H9 (cell line): Measurements from ENCODE around the gene DENND1A. TPM values are rescaled to one million over a fixed set of nuclear protein-coding genes. Genes with fewer than 3 reads are reported as not detected.
A peak's percentile ranks its signal among the peaks of the same experiment; 100 is the strongest.

Experiments used
- DNase-seq: peaks from one replicate; pipeline ENCODE4 v3.0.0-alpha.2; 2017
- H2AFZ ChIP-seq: one replicate; pipeline ENCODE4 v1.6.1; 2013; ENCODE audit warnings: mild to moderate bottlenecking, low read length, control low read depth, moderate library complexity
- H2AK5ac ChIP-seq: 2 replicates; pipeline ENCODE4 v1.6.1; 2013; ENCODE audit warnings: low read length, control low read depth, mixed read lengths; ENCODE audit not compliant: insufficient read length
- H2BK120ac ChIP-seq: one replicate; pipeline ENCODE4 v1.6.1; 2013; ENCODE audit warnings: low read depth, mild to moderate bottlenecking, low read length, control low read depth, inconsistent platforms; ENCODE audit not compliant: poor library complexity, severe bottlenecking
- H2BK12ac ChIP-seq: 2 replicates; pipeline ENCODE4 v1.6.1; 2013; ENCODE audit warnings: low read length, control low read depth, mixed read lengths, low read depth; ENCODE audit not compliant: insufficient read length
- H2BK15ac ChIP-seq: 2 replicates; pipeline ENCODE4 v1.6.1; 2013; ENCODE audit warnings: low read depth, low read length, control low read depth
- H2BK20ac ChIP-seq: one replicate; pipeline ENCODE4 v1.6.1; 2013; ENCODE audit warnings: low read depth, mild to moderate bottlenecking, low read length, control low read depth, inconsistent platforms; ENCODE audit not compliant: poor library complexity, severe bottlenecking
- H2BK5ac ChIP-seq: 2 replicates; pipeline ENCODE4 v1.6.1; 2013; ENCODE audit warnings: low read length, control low read depth, mixed read lengths; ENCODE audit not compliant: insufficient read length
- H3K14ac ChIP-seq: 2 replicates; pipeline ENCODE4 v1.6.1; 2013; ENCODE audit warnings: low read length, control low read depth; ENCODE audit not compliant: insufficient read depth
- H3K18ac ChIP-seq: 2 replicates; pipeline ENCODE4 v1.6.1; 2013; ENCODE audit warnings: low read depth, mild to moderate bottlenecking, mixed read lengths, low read length, control low read depth; ENCODE audit not compliant: insufficient read length
- H3K23ac ChIP-seq: 2 replicates; pipeline ENCODE4 v1.6.1; 2013; ENCODE audit warnings: low read length, control low read depth, mixed read lengths, low read depth; ENCODE audit not compliant: insufficient read length
- H3K23me2 ChIP-seq: 2 replicates; pipeline ENCODE4 v1.6.1; 2013; ENCODE audit warnings: low read depth, mild to moderate bottlenecking, mixed read lengths, low read length, control low read depth; ENCODE audit not compliant: insufficient read length, poor library complexity, severe bottlenecking
- H3K27ac ChIP-seq: 2 replicates; pipeline ENCODE4 v1.5.1; 2013; ENCODE audit warnings: low read length, control low read depth, mixed read lengths, low read depth; ENCODE audit not compliant: insufficient read length
- H3K27me3 ChIP-seq: 2 replicates; pipeline ENCODE4 v1.6.1; 2013; ENCODE audit warnings: low read length, control low read depth, inconsistent platforms; ENCODE audit not compliant: insufficient read depth
- H3K4ac ChIP-seq: 2 replicates; pipeline ENCODE4 v1.6.1; 2013; ENCODE audit warnings: low read depth, mild to moderate bottlenecking, control low read depth, inconsistent platforms, low read length, moderate library complexity
- H3K4me1 ChIP-seq: 2 replicates; pipeline ENCODE4 v1.6.1; 2013; ENCODE audit warnings: low read length, control low read depth, inconsistent platforms; ENCODE audit not compliant: insufficient read depth
- H3K4me2 ChIP-seq: 2 replicates; pipeline ENCODE4 v1.6.1; 2013; ENCODE audit warnings: low read length, control low read depth, mixed read lengths; ENCODE audit not compliant: insufficient read length, insufficient read depth
- H3K56ac ChIP-seq: 2 replicates; pipeline ENCODE4 v1.6.1; 2013; ENCODE audit warnings: low read depth, mild to moderate bottlenecking, mixed read lengths, low read length, control low read depth; ENCODE audit not compliant: insufficient read length
- H3K79me1 ChIP-seq: 2 replicates; pipeline ENCODE4 v1.6.1; 2013; ENCODE audit warnings: low read depth, mild to moderate bottlenecking, moderate library complexity, low read length, control low read depth, inconsistent platforms; ENCODE audit not compliant: insufficient read depth, poor library complexity, severe bottlenecking
- H3K79me2 ChIP-seq: 2 replicates; pipeline ENCODE4 v1.6.1; 2013; ENCODE audit warnings: low read length, control low read depth, inconsistent platforms; ENCODE audit not compliant: insufficient read depth
- H3K9ac ChIP-seq: 2 replicates; pipeline ENCODE4 v1.6.1; 2013; ENCODE audit warnings: low read length, control low read depth, mixed read lengths; ENCODE audit not compliant: insufficient read length; ENCODE audit errors: extremely low read depth
- H3K9me3 ChIP-seq: one replicate; pipeline ENCODE4 v1.6.1; 2013; ENCODE audit warnings: low read depth, low read length, inconsistent platforms; ENCODE audit not compliant: control insufficient read depth
- H3T11ph ChIP-seq: one replicate; pipeline ENCODE4 v1.6.1; 2013; ENCODE audit warnings: mild to moderate bottlenecking, low read length, control low read depth, inconsistent platforms
- H4K20me1 ChIP-seq: one replicate; pipeline ENCODE4 v1.6.1; 2013; ENCODE audit not compliant: control insufficient read depth, insufficient read length, insufficient read depth
- H4K5ac ChIP-seq: 2 replicates; pipeline ENCODE4 v1.6.1; 2013; ENCODE audit warnings: low read depth, mild to moderate bottlenecking, mixed read lengths, low read length, control low read depth; ENCODE audit not compliant: insufficient read length
- H4K8ac ChIP-seq: replicated peaks from 2 replicates; pipeline ENCODE4 v1.6.1; 2013; ENCODE audit warnings: low read length, control low read depth, mixed read lengths, low read depth; ENCODE audit not compliant: insufficient read length
- H4K91ac ChIP-seq: 2 replicates; pipeline ENCODE4 v1.6.1; 2013; ENCODE audit warnings: low read depth, mild to moderate bottlenecking, moderate library complexity, mixed read lengths, low read length, control low read depth; ENCODE audit not compliant: insufficient read length
- H3K27ac Mint-ChIP-seq, 3 experiments: 2 replicates in 2 of 3; 3 replicates in 1 of 3; pipeline ENCODE4 v1.8.0; 2020 to 2021; ENCODE audit warnings: mixed read lengths in 3 of 3, mild to moderate bottlenecking in 1 of 3, moderate library complexity in 1 of 3
- H3K27me3 Mint-ChIP-seq: 2 replicates; pipeline ENCODE4 v1.8.0; 2021; ENCODE audit warnings: low read depth, mild to moderate bottlenecking, moderate library complexity, mixed read lengths
- H3K36me3 Mint-ChIP-seq, 3 experiments: 2 replicates in 2 of 3; 3 replicates in 1 of 3; pipeline ENCODE4 v1.8.0; 2020 to 2021; ENCODE audit warnings: low read depth in 3 of 3, mixed read lengths in 3 of 3; ENCODE audit not compliant: insufficient read depth in 1 of 3
- H3K4me1 Mint-ChIP-seq, 2 experiments: 2 replicates each; pipeline ENCODE4 v1.8.0; 2020; ENCODE audit warnings: mixed read lengths in 2 of 2
- H3K4me3 Mint-ChIP-seq, 2 experiments: 2 replicates in 1 of 2; 3 replicates in 1 of 2; pipeline ENCODE4 v1.8.0; 2020 to 2021; ENCODE audit warnings: mild to moderate bottlenecking in 2 of 2, mixed read lengths in 2 of 2, moderate library complexity in 1 of 2
- H3K9me3 Mint-ChIP-seq, 2 experiments: 2 replicates in 1 of 2; 3 replicates in 1 of 2; pipeline ENCODE4 v1.8.0; 2020; ENCODE audit warnings: mild to moderate bottlenecking in 2 of 2, mixed read lengths in 2 of 2, moderate library complexity in 1 of 2
- WGBS: extraction: QIAGEN DNeasy Blood & Tissue Kit; methylation state at CpG from one replicate; pipeline ENCODE4 v1.1.7; 2013; ENCODE audit warnings: missing lambda C conversion rate, low lambda C conversion rate, mixed read lengths; ENCODE audit not compliant: insufficient read length; ENCODE audit errors: extremely low coverage; 5-methylcytosine and 5-hydroxymethylcytosine counted together
- total RNA-seq: library from RNA; stranded (reverse); gene quantifications from 2 replicates; pipeline ENCODE4 v1.2.1, GENCODE V29; 2021
- TF ChIP-seq, protein P1 (sequence below): fragments of 200-600 bp; sonication (generic); conservative IDR thresholded peaks from 3 replicates; pipeline ENCODE4 v1.8.0; 2021; ENCODE audit warnings: antibody characterized with exemption, mild to moderate bottlenecking

The DENND1A gene
- total RNA-seq, 1 experiment from 2014 or later = 20.4 TPM

- peak overlapping the region in 1 of 3 experiments; percentile 52; a peak in 1 of 7 replicates for H3K27ac Mint-ChIP-seq
- H3K56ac ChIP-seq = no peak overlapping the region
- H4K91ac ChIP-seq = no peak overlapping the region
- H3K79me1 ChIP-seq = no peaks in the 10 kb centered on the region
- no peak overlapping the region for H2BK15ac ChIP-seq
- 0 out of 2 replicates have a peak, but pooled peaks cover 3% of the 10 kb centered on the region for H3K4me1 ChIP-seq
- H3K4me1 Mint-ChIP-seq = peaks cover 18% of the 10 kb centered on the region in 2 experiments
- no peak overlapping the region for H2BK12ac ChIP-seq
- no peak for DNase-seq
- no peaks in the 10 kb centered on the region; the same call in 1 of the 2 replicates for H3K27me3 Mint-ChIP-seq
- no peak overlapping the region for H2BK20ac ChIP-seq
- peak overlapping the region; percentile 68 for H2BK5ac ChIP-seq
- no peak overlapping the region for H3K4me2 ChIP-seq
- no peak overlapping the region for H3K9ac ChIP-seq
- no peaks in the 10 kb centered on the region for H3K9me3 ChIP-seq
- H3K23me2 ChIP-seq = no peaks in the 10 kb centered on the region
- H3K27me3 ChIP-seq = no peaks in the 10 kb centered on the region
- H3T11ph ChIP-seq = no peak overlapping the region
- H3K23ac ChIP-seq = no peak overlapping the region
- no peak overlapping the region for H3K4me3 Mint-ChIP-seq
- no peaks in the 10 kb centered on the region; a peak in 2 of 7 replicates for H3K36me3 Mint-ChIP-seq
- H3K4ac ChIP-seq = no peak overlapping the region
- WGBS = no CpG with 5 or more reads among the region's 12 CpGs
- no peak overlapping the region for H2AK5ac ChIP-seq
- no peak overlapping the region for H4K5ac ChIP-seq
- no peaks in the 10 kb centered on the region for H3K79me2 ChIP-seq
- no peak overlapping the region for H4K8ac ChIP-seq
- H2AFZ ChIP-seq = no peak overlapping the region
- H3K9me3 Mint-ChIP-seq = no peaks in the 10 kb centered on the region
- no peak overlapping the region for H2BK120ac ChIP-seq
- TF ChIP-seq, protein P1, sequence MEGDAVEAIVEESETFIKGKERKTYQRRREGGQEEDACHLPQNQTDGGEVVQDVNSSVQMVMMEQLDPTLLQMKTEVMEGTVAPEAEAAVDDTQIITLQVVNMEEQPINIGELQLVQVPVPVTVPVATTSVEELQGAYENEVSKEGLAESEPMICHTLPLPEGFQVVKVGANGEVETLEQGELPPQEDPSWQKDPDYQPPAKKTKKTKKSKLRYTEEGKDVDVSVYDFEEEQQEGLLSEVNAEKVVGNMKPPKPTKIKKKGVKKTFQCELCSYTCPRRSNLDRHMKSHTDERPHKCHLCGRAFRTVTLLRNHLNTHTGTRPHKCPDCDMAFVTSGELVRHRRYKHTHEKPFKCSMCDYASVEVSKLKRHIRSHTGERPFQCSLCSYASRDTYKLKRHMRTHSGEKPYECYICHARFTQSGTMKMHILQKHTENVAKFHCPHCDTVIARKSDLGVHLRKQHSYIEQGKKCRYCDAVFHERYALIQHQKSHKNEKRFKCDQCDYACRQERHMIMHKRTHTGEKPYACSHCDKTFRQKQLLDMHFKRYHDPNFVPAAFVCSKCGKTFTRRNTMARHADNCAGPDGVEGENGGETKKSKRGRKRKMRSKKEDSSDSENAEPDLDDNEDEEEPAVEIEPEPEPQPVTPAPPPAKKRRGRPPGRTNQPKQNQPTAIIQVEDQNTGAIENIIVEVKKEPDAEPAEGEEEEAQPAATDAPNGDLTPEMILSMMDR = no peak
- H3K27ac ChIP-seq = no peak overlapping the region
- no peak overlapping the region for H3K14ac ChIP-seq
- H4K20me1 ChIP-seq = no peaks in the 10 kb centered on the region
- H3K18ac ChIP-seq = no peak overlapping the region
These were observed 287.3 kb downstream of the DENND1A start for GRCh38 chr9:123642291-123643278.
